A673 (cell line): Measurements from ENCODE around the gene DARS1.

Experiments used
- CTCF ChIP-seq: fragments of 300-800, 200-600 bp; sonication (generic); conservative IDR thresholded peaks from 2 replicates; pipeline ENCODE4 v1.5.1; 2017; ENCODE audit warnings: low read depth, mild to moderate bottlenecking, antibody characterized with exemption, low read length, moderate library complexity, mixed read lengths
- EZH2 ChIP-seq: fragments of 200-600 bp; sonication (generic); IDR thresholded peaks from 2 replicates; pipeline ENCODE4 v1.6.1; 2017; ENCODE audit warnings: borderline replicate concordance, low read depth, mild to moderate bottlenecking, mixed read lengths, antibody characterized with exemption, low read length; ENCODE audit not compliant: poor library complexity, severe bottlenecking

GRCh38 chr2:135890149-135890548, 95.3 kb downstream of the DARS1 start:
- TF ChIP-seq CTCF (no peak), EZH2 (no peak)
